HG02588 (cell line): ENCODE data around the gene RHEX.
"Not testable (repeated sequence)": the region's sequence is repeated elsewhere in the genome, so short reads cannot be mapped to it uniquely, and the experiment has no call there.

Experiments used
- ATAC-seq: cut with Tn5 transposase; IDR thresholded peaks from one replicate; pipeline ENCODE4 v1.9.1; 2021; ENCODE audit warnings: mild to moderate bottlenecking, moderate library complexity; ENCODE audit not compliant: unreplicated experiment

The RHEX gene, protein sequence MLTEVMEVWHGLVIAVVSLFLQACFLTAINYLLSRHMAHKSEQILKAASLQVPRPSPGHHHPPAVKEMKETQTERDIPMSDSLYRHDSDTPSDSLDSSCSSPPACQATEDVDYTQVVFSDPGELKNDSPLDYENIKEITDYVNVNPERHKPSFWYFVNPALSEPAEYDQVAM

GRCh38 chr1:206052919-206053610, at the start of gene RHEX:
Gene RHEX (plus strand): TSS chr1:206053173. CDS start chr1:206097829, 44,656 bp downstream.
- not testable (repeated sequence) for ATAC-seq

DNA sequence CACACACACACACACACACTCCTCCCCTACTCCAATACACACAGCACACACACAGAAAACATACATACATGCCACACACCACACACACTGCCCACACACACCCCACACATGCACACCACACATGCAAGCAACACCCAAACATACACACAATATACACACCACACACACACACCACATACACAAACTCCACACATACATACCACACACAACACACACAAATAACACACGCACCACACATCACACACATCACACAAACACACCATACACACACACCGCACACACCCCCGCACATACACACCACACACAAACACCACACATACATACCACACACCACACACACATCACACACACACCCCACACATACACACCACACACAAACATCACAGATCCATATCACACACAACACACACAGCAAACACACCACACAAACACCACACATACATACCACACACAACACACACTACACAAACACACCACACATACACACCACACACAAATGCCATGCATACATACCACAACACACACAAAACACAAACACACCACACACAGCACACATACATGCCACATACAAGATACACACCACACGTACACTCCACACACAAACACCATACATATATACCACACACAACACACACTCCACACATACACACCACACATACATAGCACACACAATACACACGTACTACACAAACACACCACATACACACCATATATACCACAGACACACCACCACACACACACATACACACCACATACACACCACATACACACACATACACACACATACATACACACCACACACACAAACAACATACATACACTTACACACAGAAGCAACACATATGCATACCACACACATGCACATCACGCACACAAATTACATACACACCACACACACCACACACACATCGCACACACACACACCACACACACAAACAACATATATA, 48.8 kb upstream of the RHEX start:
- no peak for ATAC-seq

DNA sequence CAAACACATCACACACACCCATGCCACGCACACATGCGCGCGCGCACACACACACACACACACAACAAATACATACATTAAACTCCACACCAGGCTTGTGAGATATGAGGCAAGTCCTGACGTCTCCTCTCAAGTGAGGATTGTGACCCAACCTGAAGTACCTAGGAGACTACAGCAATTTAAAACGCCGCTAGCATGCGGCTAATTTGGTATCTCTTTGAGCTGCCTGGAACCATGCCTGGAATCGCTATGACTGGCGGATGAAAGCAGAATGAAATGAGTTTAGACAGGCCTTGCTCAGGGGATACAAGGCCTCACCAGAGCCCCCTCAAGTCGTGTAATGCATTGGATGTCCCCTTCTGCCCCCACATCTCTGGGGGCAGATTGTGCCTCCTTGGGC, 48.1 kb upstream of the RHEX start:
- ATAC-seq = no peak

DNA sequence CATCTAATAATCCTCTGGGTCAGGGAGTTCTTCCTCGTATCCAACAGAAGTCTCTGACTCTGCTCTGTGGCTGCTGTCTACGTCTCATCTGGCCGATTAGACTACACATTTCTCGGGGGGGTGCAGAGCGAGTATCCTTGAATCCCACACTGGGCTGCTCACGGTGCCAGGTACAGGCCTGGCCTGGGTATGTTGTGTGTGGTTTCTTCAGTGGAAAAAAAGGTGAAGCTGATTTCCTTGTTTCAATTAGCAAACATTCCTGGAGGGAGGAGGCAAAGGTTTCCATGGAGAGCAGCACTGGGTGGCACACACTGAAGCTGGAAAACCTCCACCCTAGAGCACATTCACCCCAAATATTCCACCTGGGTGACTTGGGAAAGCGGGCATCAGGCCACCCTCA, 47.7 kb upstream of the RHEX start:
- no peak for ATAC-seq

- ATAC-seq = no peak
Measured at GRCh38 chr1:206005778-206006180, 47.2 kb upstream of the RHEX start.

GRCh38 chr1:206006946-206007345, 46.0 kb upstream of the RHEX start:
- ATAC-seq = no peak

DNA sequence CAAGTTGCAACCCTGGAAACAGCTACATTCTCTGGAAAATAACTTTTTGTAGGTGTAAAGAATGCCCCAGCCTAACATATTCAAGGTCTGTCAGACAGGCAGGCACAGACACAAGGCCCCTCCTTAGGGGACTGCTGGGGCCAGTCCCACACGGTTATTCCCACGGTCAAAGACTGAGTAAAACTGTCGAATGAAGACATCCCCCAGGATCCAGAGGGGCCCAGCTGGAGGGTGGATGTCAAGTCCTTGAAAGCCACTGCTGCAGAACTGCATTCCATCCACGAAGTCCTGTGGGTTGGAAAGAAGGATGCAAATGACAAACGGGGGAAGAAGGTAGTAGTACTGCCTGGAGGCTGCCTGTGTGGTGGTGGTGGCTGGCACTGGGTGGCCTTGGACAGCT, 42.9 kb upstream of the RHEX start:
- ATAC-seq = no peak

GRCh38 chr1:206011057-206011456, 41.9 kb upstream of the RHEX start:
- ATAC-seq = no peak

- ATAC-seq = peak; percentile 94
Measured at GRCh38 chr1:206012086-206012859, 40.7 kb upstream of the RHEX start.

DNA sequence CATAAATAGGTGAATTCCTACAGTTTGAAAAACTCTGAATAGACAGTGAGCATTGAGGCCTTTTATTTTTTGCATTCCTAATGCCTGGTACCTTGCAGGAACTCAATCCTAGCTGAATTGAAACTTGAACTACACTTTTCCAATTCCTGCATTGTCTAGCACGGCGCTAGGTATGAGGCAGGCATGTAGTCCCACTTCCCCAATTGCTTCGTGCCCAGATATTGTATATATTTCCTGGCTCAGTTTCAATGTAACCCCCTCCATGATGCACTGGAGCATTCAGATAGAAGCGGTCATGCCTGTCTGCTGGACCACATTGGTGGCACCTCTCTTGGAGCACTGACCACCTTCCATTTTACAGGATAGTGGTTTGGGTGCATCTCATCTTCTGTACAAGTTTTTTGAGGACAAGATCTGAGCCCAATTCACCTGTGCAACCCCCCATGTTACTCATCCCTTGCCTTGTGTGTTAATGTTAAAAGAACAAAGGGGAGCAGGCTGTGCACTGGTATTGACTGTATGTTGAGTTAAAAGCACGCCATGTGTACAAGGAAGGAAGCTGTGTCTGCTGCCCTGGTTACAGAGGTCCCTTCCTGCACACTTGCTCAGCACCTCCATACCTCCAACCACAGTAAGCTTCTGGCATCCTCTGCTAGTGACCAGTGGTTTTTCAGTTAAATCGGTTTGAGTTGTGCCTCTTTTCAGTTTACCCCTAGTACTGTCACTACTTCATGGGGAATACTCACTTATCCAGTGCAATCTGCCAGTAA, 39.8 kb upstream of the RHEX start:
- no peak for ATAC-seq

DNA sequence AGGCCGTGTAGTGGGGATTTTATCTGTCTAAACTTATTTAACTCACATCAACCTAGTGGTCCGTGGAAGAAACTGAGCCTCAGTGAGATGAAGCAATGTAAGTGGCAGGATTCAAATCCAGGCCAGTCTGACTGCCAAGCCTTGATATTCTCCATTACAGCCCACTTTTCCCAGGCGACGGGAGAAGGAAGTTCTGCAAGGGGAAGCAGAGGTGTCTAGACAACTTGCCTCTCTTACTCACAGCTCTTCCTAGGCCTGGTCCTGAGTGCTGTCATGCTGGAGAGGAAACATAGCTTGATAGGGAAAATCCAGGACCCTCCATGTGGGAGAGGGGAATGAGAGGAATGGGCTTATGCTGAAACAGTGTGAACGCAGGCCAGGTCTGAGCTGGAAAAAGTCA, 38.4 kb upstream of the RHEX start:
- ATAC-seq = no peak

GRCh38 chr1:206015071-206015470, 37.9 kb upstream of the RHEX start:
- no peak for ATAC-seq

DNA sequence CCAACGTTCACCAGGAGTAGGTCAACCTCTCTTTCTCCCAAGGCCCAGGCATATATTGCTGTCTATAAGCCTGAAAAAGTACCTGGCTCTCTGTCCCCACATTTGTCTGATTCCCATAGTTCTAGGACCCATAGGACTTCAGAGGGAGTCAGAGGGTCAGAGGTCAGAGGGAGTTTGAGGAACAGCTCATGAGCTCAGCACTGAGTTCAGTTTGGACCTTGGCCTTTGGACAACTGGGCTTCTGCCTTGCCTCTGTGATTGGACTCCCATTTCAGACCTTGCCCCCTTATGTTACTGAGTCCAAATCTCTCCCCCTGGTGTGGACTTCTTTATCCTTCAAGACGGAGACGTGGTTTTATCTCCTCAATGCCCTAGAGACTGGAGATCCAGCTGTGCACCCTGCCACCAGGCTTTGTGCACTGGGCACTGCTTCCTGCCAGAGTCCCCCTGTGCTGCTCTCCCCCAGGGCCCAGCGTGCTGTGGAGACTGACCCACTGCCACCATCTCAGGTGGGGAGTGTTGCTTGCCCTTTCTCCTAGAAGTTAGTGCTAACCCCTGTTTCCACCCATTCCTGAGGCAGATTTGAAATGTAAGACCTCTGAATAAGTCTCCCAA, 32.5 kb upstream of the RHEX start:
- ATAC-seq = no peak

DNA sequence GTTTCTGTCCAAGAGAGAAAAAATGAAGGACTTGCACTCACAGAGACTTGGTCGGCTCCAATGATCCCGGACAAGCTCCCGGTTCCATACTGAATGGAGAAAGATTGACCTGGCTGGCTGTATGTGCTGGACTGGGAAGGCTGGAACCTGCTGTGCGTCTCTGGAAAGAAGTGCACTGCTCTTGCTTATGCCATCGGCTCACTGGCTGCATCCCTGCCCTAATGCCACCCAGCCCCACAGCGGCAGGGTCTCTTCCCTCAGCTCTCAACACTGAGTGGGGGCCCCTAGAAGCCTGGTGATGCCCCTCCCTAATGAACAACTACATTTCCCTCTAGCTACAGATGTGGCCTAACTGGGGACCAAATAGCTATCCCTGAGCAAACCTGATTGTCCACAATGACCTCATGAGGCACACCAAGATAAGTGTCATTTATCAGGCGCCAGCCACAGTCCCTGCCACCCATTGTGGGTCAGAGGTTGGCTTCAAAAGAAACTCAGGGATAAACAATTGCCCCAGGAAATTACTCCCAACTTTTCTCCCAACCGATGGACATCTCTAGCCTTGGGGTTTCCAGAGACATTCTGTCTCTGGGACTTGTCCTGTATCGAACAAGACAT, 31.9 kb upstream of the RHEX start:
- no peak for ATAC-seq

DNA sequence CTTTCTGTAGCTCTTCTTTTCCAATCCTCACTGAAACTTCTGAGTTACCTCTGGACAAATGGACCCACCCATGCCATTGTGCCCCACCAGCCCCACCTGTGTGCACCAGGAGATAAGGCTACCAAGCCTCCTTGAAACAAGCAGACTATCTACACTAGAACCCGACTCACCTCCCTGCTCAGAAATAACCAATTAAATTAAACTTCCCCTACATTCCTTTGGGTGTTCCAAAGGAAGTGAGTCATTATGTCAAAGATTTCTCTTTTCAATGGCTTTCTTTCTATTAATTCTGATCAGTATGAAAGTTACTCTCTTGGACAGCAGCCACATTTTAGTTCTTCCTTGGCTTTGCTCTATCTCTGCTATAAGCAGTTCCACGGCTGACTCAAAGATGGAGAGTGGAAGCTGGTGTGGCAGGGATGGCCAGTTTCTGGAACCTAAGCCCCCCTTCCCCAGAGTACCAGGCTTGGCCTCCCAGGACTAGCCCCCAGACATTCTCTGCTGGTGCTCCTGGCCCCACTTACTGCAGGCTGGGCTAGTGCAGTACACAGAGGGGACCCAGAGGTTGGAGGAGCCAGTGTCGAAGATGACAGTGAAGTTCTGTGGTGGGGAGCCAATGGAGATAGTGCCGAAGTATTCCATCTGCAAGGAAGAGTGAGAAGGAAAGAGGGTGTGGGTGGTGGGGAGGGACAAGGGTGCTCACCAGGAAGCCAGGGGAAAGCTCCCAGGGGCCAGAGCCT, 31.2 kb upstream of the RHEX start:
- ATAC-seq = no peak

DNA sequence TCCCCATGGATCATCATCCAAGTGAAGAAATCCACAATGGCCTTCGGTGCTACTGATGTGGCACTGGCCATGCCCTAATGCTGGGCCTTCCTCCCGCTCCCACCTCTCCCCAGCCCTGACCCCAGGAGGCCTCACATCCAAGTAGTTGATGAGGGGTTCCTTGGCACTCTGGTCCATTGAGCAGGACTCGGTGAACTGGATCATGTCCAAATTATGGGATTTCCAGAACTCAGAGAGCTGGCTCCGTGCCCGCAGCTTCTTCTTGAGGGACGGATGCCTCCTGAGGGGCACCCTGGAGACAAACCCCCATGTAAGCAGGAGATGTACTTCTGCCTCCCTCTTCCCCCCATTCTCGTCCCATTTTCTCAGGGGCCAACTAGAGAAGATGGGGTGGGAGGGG, 30.2 kb upstream of the RHEX start:
- ATAC-seq = no peak

- no peak for ATAC-seq
Measured at GRCh38 chr1:206023695-206024094, 29.3 kb upstream of the RHEX start, which contains the start of gene CTSE. Gene CTSE (minus strand): TSS chr1:206023895. CDS start chr1:206023791, 104 bp downstream.

GRCh38 chr1:206025283-206025820, 27.6 kb upstream of the RHEX start:
- ATAC-seq = no peak
